Gastrocnemius medialis (tissue), 4 donors: ENCODE data around the gene RPS14. TPM values are rescaled to one million over a fixed set of nuclear protein-coding genes. Genes with fewer than 3 reads are reported as not detected.

ENCODE experiments used
- ATAC-seq, 2 donors: fragments of 150-250 bp; one replicate each; pipeline ENCODE4 v1.9.1; 2016
- DNase-seq, 2 donors: peaks; one replicate each; pipeline ENCODE4 v3.0.0-alpha.2; 2019
- H3K27ac ChIP-seq, 4 donors: fragments of 200-600 bp; sonication (generic); 1 replicate in 1 of 4; 2 replicates in 3 of 4; pipeline ENCODE4 v1.5.1; 2016 to 2018; ENCODE audit warnings: mild to moderate bottlenecking in 2 of 4, moderate library complexity in 1 of 4
- H3K27me3 ChIP-seq, 3 donors: fragments of 200-600 bp; sonication (generic) in 2 of 3; 1 replicate in 1 of 3; 2 replicates in 2 of 3; pipeline versions ENCODE4 v1.5.1 to v1.6.0; 2016 to 2019; ENCODE audit warnings: mild to moderate bottlenecking in 1 of 3, moderate library complexity in 1 of 3
- H3K36me3 ChIP-seq, 2 donors: fragments of 200-600 bp; sonication (generic) in 1 of 2; one replicate each; pipeline ENCODE4 v1.5.1; 2017 to 2018
- H3K4me1 ChIP-seq, 2 donors: fragments of 200-600 bp; sonication (generic) in 1 of 2; one replicate each; pipeline ENCODE4 v1.5.1; 2016 to 2017; ENCODE audit warnings: mild to moderate bottlenecking in 2 of 2
- H3K4me3 ChIP-seq, 4 donors: fragments of 200-600 bp; sonication (generic) in 3 of 4; 1 replicate in 1 of 4; 2 replicates in 3 of 4; pipeline ENCODE4 v1.5.1; 2016 to 2019; ENCODE audit warnings: mild to moderate bottlenecking in 2 of 4
- H3K9me3 ChIP-seq, 3 donors: fragments of 200-600 bp; sonication (generic) in 2 of 3; 1 replicate in 1 of 3; 2 replicates in 2 of 3; pipeline ENCODE4 v1.5.1; 2016 to 2019
- CTCF ChIP-seq, 5 experiments: fragments of 450-650 bp in 3 of 5; fragments of 200-600 bp in 2 of 5; sonication (generic) in 2 of 5; IDR thresholded peaks in 4 of 5; conservative IDR thresholded peaks in 1 of 5; 1 replicate in 4 of 5; 2 replicates in 1 of 5; pipeline ENCODE4 v1.5.1; 2016 to 2019; ENCODE audit warnings: antibody characterized with exemption in 5 of 5, mild to moderate bottlenecking in 3 of 5, moderate library complexity in 3 of 5
- POLR2A ChIP-seq, 2 donors: fragments of 450-650 bp; IDR thresholded peaks; one replicate each; pipeline ENCODE4 v1.6.1; 2017; ENCODE audit warnings: antibody characterized with exemption in 2 of 2, mild to moderate bottlenecking in 2 of 2, moderate library complexity in 2 of 2
- in situ Hi-C, 4 donors: fragments of 200-750 bp; cut with MboI; loops; one replicate each; pipeline versions ENCODE4 v1.15.0 to v1.8.0; 2017; ENCODE audit warnings: low sequenced_read_pairs in 4 of 4
- intact Hi-C: fragments of 100-400 bp; cut with DNase I; formaldehyde crosslinking; loops from one replicate; pipeline ENCODE4 v1.15.1; 2023; ENCODE audit warnings: low total_unique reads
- total RNA-seq, 4 donors: library from RNA; depleted of rRNA; stranded (reverse); fragments of >200 nt; gene quantifications; one replicate each; pipeline versions ENCODE4 v1.1.0 to v1.2.3, GENCODE V29; 2016

Gene RPS14
- total RNA-seq, 4 donors from 2014 or later, result 1,865 to 2,215 (median 2,024) TPM

- Histone ChIP-seq H3K27me3 (no peaks in the 10 kb centered on the region), H3K27ac (no peak overlapping the region), H3K36me3 (peaks cover 0 to 47% of the 10 kb centered on the region in 2 donors), H3K4me3 (no peak overlapping the region), H3K9me3 (no peaks in the 10 kb centered on the region), H3K4me1 (no peaks in the 10 kb centered on the region)
- DNase-seq, result no peak
- intact Hi-C loops, result no loop called here
- no peak for ATAC-seq
- no peak for TF ChIP-seq CTCF (IDR thresholded peaks at IDR 0.05 in 4 of 5, conservative IDR thresholded peaks at IDR 0.05 in 1 of 5)
- TF ChIP-seq POLR2A (IDR thresholded peaks at IDR 0.05), result no peak
- in situ Hi-C loops, result no loop called here
Measured at GRCh38 chr5:150402229-150402773, 47.2 kb downstream of the RPS14 start.

GRCh38 chr5:150401376-150402228, 47.9 kb downstream of the RPS14 start:
- intact Hi-C loops (no loop called here), in situ Hi-C loops (no loop called here)
- H3K36me3 ChIP-seq, result peaks cover 0 to 54% of the 10 kb centered on the region in 2 donors
- H3K27me3 ChIP-seq, result no peaks in the 10 kb centered on the region
- no peak overlapping the region for H3K27ac ChIP-seq
- DNase-seq (no peak), ATAC-seq (no peak)
- H3K9me3 ChIP-seq, result no peaks in the 10 kb centered on the region
- H3K4me1 ChIP-seq, result no peaks in the 10 kb centered on the region
- no peak overlapping the region for H3K4me3 ChIP-seq
- TF ChIP-seq CTCF (IDR thresholded peaks at IDR 0.05 in 4 of 5, conservative IDR thresholded peaks at IDR 0.05 in 1 of 5), result no peak
- no peak for TF ChIP-seq POLR2A (IDR thresholded peaks at IDR 0.05)

- H3K9me3 ChIP-seq, result no peaks in the 10 kb centered on the region
- ATAC-seq (no peak), DNase-seq (no peak)
- intact Hi-C loops, result no loop called here
- no peak overlapping the region for H3K4me3 ChIP-seq
- H3K27me3 ChIP-seq, result no peaks in the 10 kb centered on the region
- no peak for TF ChIP-seq POLR2A (IDR thresholded peaks at IDR 0.05)
- TF ChIP-seq CTCF (IDR thresholded peaks at IDR 0.05 in 4 of 5, conservative IDR thresholded peaks at IDR 0.05 in 1 of 5), result no peak
- H3K36me3 ChIP-seq, result peaks cover 0 to 60% of the 10 kb centered on the region in 2 donors
- no peak overlapping the region for H3K27ac ChIP-seq
- H3K4me1 ChIP-seq, result no peaks in the 10 kb centered on the region
- in situ Hi-C loops, result no loop called here
Measured at GRCh38 chr5:150401076-150401375, 48.5 kb downstream of the RPS14 start.

GRCh38 chr5:150400316-150401075, 49.0 kb downstream of the RPS14 start:
- H3K36me3 ChIP-seq, result peaks cover 0 to 62% of the 10 kb centered on the region in 2 donors
- no peak for DNase-seq

More at GRCh38 chr5:150400316-150401075, 49.0 kb downstream of the RPS14 start:
- Histone ChIP-seq H3K4me3 (no peak overlapping the region), H3K27ac (no peak overlapping the region), H3K9me3 (no peaks in the 10 kb centered on the region), H3K4me1 (no peaks in the 10 kb centered on the region), H3K27me3 (no peaks in the 10 kb centered on the region)
- in situ Hi-C loops (no loop called here), intact Hi-C loops (no loop called here)
- no peak for ATAC-seq
- no peak for TF ChIP-seq POLR2A (IDR thresholded peaks at IDR 0.05)
- no peak for TF ChIP-seq CTCF (IDR thresholded peaks at IDR 0.05 in 4 of 5, conservative IDR thresholded peaks at IDR 0.05 in 1 of 5)
